ENCODE measurements around the gene PRPF40A. TPM values are rescaled to one million over a fixed set of nuclear protein-coding genes. Genes with fewer than 3 reads are reported as not detected.

Gene PRPF40A
- total and polyA plus RNA-seq, 2 of the 8 experiments (the other 6 are each of a cell fraction or from before 2014, with no cell fraction given) = 85.5 to 176 TPM

DNA sequence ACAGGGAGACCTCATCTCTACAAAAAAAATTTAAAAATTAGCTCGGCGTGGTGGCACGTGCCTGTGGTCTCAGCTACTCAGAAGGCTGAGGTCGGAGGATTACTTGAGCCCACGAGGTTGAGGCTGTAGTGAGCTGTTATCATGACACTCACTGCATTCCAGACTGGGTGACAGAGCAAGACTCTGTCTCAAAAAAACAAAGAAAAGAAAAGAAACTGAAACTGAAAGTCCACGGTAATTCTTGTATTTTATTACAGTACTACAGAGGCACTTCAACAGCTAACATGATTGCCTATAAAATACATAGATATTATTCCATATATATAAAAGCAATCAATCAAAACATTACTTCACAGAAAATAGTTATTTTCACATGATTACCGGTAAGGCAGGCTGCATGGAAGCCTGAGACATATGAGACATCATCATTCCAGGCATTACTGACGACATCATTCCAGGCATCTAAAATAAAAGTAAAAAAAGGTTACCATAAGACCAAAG lies 23.1 kb downstream of the PRPF40A start:
- Histone ChIP-seq H4K5ac (ENCODE audit: insufficient read length, low read depth, low read length) (no peak overlapping the region), H2AK5ac (ENCODE audit: low read depth, low read length) (no peak overlapping the region), H2BK120ac (replicated peaks; ENCODE audit: low read depth, low read length) (no peak overlapping the region), H3K79me2 (ENCODE audit: control insufficient read depth in 1 of 2, insufficient read depth in 2 of 2, low read length in 2 of 2) (peaks cover 0 to 64% of the 10 kb centered on the region in 2 experiments; a peak in 3 of 4 replicates), H2BK12ac (ENCODE audit: low read depth, low read length) (no peak overlapping the region), H4K20me1 (replicated peaks in 1 of 2; ENCODE audit: control insufficient read depth in 1 of 2, insufficient read depth in 2 of 2, low read length in 2 of 2) (peaks cover 3 to 4% of the 10 kb centered on the region in 2 experiments), H4K91ac (replicated peaks; ENCODE audit: insufficient read length, low read length) (no peak overlapping the region), H3K9me3 (ENCODE audit: insufficient read depth in 2 of 2, low read depth in 1 of 2, low read length in 1 of 2) (no peaks in the 10 kb centered on the region), H3K4ac (replicated peaks; ENCODE audit: insufficient read length, low read depth, low read length) (no peak overlapping the region), H3K4me1 (replicated peaks in 1 of 4; ENCODE audit: control insufficient read depth in 3 of 4, insufficient read depth in 4 of 4, low read length in 3 of 4) (no peaks in the 10 kb centered on the region), H3K27ac (ENCODE audit: low read depth, low read length) (no peak overlapping the region), H3K56ac (replicated peaks; ENCODE audit: insufficient read length, low read depth, low read length) (no peak overlapping the region), H2BK5ac (ENCODE audit: low read depth, low read length) (no peak overlapping the region), H3K4me3 (ENCODE audit: extremely low read depth in 1 of 4, insufficient read depth in 2 of 4, low read depth in 3 of 4, low read length in 4 of 4) (no peak overlapping the region), H4K8ac (ENCODE audit: extremely low read depth, insufficient read depth, low read length) (no peak overlapping the region), H3K9ac (replicated peaks in 1 of 4; ENCODE audit: extremely low read depth in 1 of 4, low read depth in 3 of 4, low read length in 3 of 4) (no peak overlapping the region), H3K18ac (ENCODE audit: extremely low read depth, low read length) (no peak overlapping the region), H3K23me2 (ENCODE audit: low read depth, low read length) (no peaks in the 10 kb centered on the region), H3K14ac (ENCODE audit: insufficient read length) (no peak overlapping the region), H2AFZ (ENCODE audit: low read length) (no peak overlapping the region), H2BK15ac (ENCODE audit: low read length) (no peak overlapping the region), H2BK20ac (ENCODE audit: low read length) (no peak overlapping the region), H3K79me1 (ENCODE audit: low read depth, low read length) (no peaks in the 10 kb centered on the region), H3K36me3 (ENCODE audit: control insufficient read depth in 2 of 4, insufficient read depth in 4 of 4, low read length in 3 of 4) (peaks cover 2 to 31% (median 9%) of the 10 kb centered on the region in 4 experiments; a peak in 6 of 8 replicates), H3K4me2 (ENCODE audit: insufficient read depth in 1 of 2, low read depth in 2 of 2, low read length in 2 of 2) (no peak overlapping the region), H3K23ac (ENCODE audit: insufficient read length) (no peak overlapping the region), H3K27me3 (replicated peaks in 1 of 4; ENCODE audit: control insufficient read depth in 3 of 4, extremely low read depth in 1 of 4, insufficient read depth in 3 of 4, low read length in 3 of 4) (no peaks in the 10 kb centered on the region)
- DNase-seq (ENCODE audit: low read depth in 1 of 2, low spot score in 2 of 2) (no peak), FAIRE-seq (no peak)
- CTCF ChIA-PET (ENCODE audit: partially characterized antibody) = interaction anchor here (0.8 kb wide), 1 partner anchor 23 kb away, joined by 4 read pairs; the partner anchor contains the start of gene PRPF40A
- POLR2A ChIA-PET (ENCODE audit: partially characterized antibody) = interaction anchor here (1.2 kb wide), 1 partner anchor 13 kb away, joined by 4 read pairs; no protein-coding TSS in a partner anchor
- WGBS, 2 experiments (ENCODE audit: extremely low coverage in 1 of 2, insufficient coverage in 1 of 2, insufficient read length in 1 of 2, insufficient replicate concordance in 2 of 2, low coverage in 1 of 2, low lambda C conversion rate in 2 of 2, missing lambda C conversion rate in 1 of 2) = 97% methylated on average over 8 of the region's 8 CpGs; no CpG with 5 or more reads in 1 of the 2 experiments
- TF ChIP-seq TAF7 (optimal IDR thresholded peaks at IDR 0.05; ENCODE audit: borderline replicate concordance, low read depth, low read length) (no peak), CHD1 (IDR thresholded peaks at IDR 0.05; ENCODE audit: low read depth, low read length) (no peak), POLR2A (IDR thresholded peaks at IDR 0.05; ENCODE audit: control extremely low read depth in 1 of 2, low read depth in 2 of 2, low read length in 2 of 2) (no peak), ATF2 (IDR thresholded peaks at IDR 0.05; ENCODE audit: low read length) (no peak), ATF3 (IDR thresholded peaks at IDR 0.05; ENCODE audit: insufficient read depth, low read depth, low read length) (no peak), POU5F1 (IDR thresholded peaks at IDR 0.05; ENCODE audit: low read depth, low read length) (no peak), FOSL1 (IDR thresholded peaks at IDR 0.05; ENCODE audit: insufficient read depth, low read depth, low read length) (no peak)
- TF ChIP-seq, protein P1, sequence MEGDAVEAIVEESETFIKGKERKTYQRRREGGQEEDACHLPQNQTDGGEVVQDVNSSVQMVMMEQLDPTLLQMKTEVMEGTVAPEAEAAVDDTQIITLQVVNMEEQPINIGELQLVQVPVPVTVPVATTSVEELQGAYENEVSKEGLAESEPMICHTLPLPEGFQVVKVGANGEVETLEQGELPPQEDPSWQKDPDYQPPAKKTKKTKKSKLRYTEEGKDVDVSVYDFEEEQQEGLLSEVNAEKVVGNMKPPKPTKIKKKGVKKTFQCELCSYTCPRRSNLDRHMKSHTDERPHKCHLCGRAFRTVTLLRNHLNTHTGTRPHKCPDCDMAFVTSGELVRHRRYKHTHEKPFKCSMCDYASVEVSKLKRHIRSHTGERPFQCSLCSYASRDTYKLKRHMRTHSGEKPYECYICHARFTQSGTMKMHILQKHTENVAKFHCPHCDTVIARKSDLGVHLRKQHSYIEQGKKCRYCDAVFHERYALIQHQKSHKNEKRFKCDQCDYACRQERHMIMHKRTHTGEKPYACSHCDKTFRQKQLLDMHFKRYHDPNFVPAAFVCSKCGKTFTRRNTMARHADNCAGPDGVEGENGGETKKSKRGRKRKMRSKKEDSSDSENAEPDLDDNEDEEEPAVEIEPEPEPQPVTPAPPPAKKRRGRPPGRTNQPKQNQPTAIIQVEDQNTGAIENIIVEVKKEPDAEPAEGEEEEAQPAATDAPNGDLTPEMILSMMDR (IDR thresholded peaks at IDR 0.05; ENCODE audit: control extremely low read depth in 1 of 3, insufficient read depth in 1 of 3, low read depth in 1 of 3, low read length in 3 of 3) = no peak

Data from H1 (cell line).